ENCODE results near the gene TMEM161A.

DNA sequence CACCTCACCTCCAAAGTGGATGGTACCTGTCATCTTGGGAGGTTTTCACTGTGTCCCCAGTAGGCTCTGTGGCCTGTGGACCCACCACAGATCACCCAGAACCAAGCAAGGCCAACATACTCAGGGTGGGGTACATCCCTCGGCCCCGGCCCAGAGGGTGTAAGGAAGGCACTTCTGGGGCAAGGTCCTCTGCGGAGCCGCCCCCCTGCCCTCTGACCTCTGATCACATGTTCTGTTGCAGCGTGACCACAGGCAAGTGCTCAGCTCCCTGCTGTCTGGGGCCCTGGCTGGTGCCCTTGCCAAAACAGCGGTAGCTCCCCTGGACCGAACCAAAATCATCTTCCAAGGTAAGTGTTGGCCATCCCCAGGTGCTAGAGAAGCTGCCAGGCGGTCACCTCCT, 36.7 kb downstream of the TMEM161A start:
- TF ChIP-seq, protein P1, sequence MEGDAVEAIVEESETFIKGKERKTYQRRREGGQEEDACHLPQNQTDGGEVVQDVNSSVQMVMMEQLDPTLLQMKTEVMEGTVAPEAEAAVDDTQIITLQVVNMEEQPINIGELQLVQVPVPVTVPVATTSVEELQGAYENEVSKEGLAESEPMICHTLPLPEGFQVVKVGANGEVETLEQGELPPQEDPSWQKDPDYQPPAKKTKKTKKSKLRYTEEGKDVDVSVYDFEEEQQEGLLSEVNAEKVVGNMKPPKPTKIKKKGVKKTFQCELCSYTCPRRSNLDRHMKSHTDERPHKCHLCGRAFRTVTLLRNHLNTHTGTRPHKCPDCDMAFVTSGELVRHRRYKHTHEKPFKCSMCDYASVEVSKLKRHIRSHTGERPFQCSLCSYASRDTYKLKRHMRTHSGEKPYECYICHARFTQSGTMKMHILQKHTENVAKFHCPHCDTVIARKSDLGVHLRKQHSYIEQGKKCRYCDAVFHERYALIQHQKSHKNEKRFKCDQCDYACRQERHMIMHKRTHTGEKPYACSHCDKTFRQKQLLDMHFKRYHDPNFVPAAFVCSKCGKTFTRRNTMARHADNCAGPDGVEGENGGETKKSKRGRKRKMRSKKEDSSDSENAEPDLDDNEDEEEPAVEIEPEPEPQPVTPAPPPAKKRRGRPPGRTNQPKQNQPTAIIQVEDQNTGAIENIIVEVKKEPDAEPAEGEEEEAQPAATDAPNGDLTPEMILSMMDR (IDR thresholded peaks at IDR 0.05): no peak
- TF ChIP-seq POLR2A (IDR thresholded peaks at IDR 0.05): no peak

All from heart left ventricle (tissue), 13 donors.